Left kidney (tissue), 2 donors: ENCODE results near the gene PPARG. TPM values are rescaled to one million over a fixed set of nuclear protein-coding genes. Genes with fewer than 3 reads are reported as not detected.

Experiments used
- DNase-seq: peaks from one replicate; pipeline ENCODE4 v3.0.0-alpha.2; 2013
- polyA plus RNA-seq: library from polyadenylated mRNA; unstranded; fragments of 120-200 nt; gene quantifications from one replicate; pipeline ENCODE4 v1.2.1, GENCODE V29; 2013; ENCODE audit not compliant: insufficient read length

Gene PPARG
- polyA plus RNA-seq, 1 donor, result 28.5 TPM

- DNase-seq, result no peak
These were observed 191.1 kb downstream of the PPARG start for GRCh38 chr3:12479919-12480427.

GRCh38 chr3:12483410-12483809, 194.5 kb downstream of the PPARG start:
- DNase-seq, result no peak

- DNase-seq, result no peak
These were observed 195.0 kb downstream of the PPARG start for GRCh38 chr3:12483872-12484197.

Other genes starting within 250 kb of the PPARG start
- 1.0 TPM for gene TIMP4, start 130.2 kb upstream of the PPARG start, polyA plus RNA-seq
- 34.9 TPM for gene TSEN2, start 195.4 kb downstream of the PPARG start, polyA plus RNA-seq